HL-60 (cell line): ENCODE data around the gene MRPL46.

Source experiments
- DNase-seq, 2 experiments: peaks; one replicate each; pipeline ENCODE4 v3.0.0-alpha.2; 2010 to 2020; ENCODE audit warnings: low read depth in 1 of 2, low spot score in 1 of 2
- H3K27ac ChIP-seq: fragments of 250-450 bp; sonication (Bioruptor Pico); replicated peaks from 2 replicates; pipeline ENCODE4 v1.5.1; 2020; ENCODE audit warnings: mild to moderate bottlenecking, moderate library complexity
- H3K27me3 ChIP-seq: fragments of 250-450 bp; sonication (Bioruptor Pico); 2 replicates; pipeline ENCODE4 v1.5.1; 2021; ENCODE audit warnings: mild to moderate bottlenecking, moderate library complexity; ENCODE audit not compliant: insufficient read depth, poor library complexity, severe bottlenecking
- H3K4me3 ChIP-seq: replicated peaks from 2 replicates; pipeline ENCODE4 v1.5.1; 2011; ENCODE audit warnings: mild to moderate bottlenecking, control low read depth, low read length; ENCODE audit not compliant: insufficient read depth
- GABPA ChIP-seq: IDR thresholded peaks from 2 replicates; pipeline ENCODE4 v1.6.1; 2012; ENCODE audit warnings: low read depth
- POLR2AphosphoS5 ChIP-seq: IDR thresholded peaks from 2 replicates; pipeline ENCODE4 v1.6.1; 2012; ENCODE audit warnings: low read depth
- SPI1 ChIP-seq: IDR thresholded peaks from 2 replicates; pipeline ENCODE4 v1.6.1; 2012; ENCODE audit warnings: low read depth, mild to moderate bottlenecking, borderline replicate concordance
- TF ChIP-seq, protein P1 (sequence below): IDR thresholded peaks from 2 replicates; pipeline ENCODE4 v1.6.1; 2012; ENCODE audit warnings: low read depth; ENCODE audit not compliant: insufficient replicate concordance
- TF ChIP-seq, protein P2 (sequence below): IDR thresholded peaks from one replicate; pipeline ENCODE4 v1.5.1; 2011; ENCODE audit warnings: low read length, control low read depth, inconsistent platforms; ENCODE audit not compliant: insufficient read depth

The MRPL46 gene

GRCh38 chr15:88428805-88429605, 38.2 kb downstream of the MRPL46 start:
- TF ChIP-seq GABPA = no peak
- DNase-seq = no peak
- H3K27me3 ChIP-seq = peaks cover 2% of the 10 kb centered on the region
- no peak overlapping the region for H3K4me3 ChIP-seq
- no peak overlapping the region for H3K27ac ChIP-seq

GRCh38 chr15:88428053-88428452, 39.1 kb downstream of the MRPL46 start:
- peaks cover 2% of the 10 kb centered on the region for H3K27me3 ChIP-seq
- DNase-seq = no peak
- no peak overlapping the region for H3K27ac ChIP-seq
- TF ChIP-seq, protein P1, sequence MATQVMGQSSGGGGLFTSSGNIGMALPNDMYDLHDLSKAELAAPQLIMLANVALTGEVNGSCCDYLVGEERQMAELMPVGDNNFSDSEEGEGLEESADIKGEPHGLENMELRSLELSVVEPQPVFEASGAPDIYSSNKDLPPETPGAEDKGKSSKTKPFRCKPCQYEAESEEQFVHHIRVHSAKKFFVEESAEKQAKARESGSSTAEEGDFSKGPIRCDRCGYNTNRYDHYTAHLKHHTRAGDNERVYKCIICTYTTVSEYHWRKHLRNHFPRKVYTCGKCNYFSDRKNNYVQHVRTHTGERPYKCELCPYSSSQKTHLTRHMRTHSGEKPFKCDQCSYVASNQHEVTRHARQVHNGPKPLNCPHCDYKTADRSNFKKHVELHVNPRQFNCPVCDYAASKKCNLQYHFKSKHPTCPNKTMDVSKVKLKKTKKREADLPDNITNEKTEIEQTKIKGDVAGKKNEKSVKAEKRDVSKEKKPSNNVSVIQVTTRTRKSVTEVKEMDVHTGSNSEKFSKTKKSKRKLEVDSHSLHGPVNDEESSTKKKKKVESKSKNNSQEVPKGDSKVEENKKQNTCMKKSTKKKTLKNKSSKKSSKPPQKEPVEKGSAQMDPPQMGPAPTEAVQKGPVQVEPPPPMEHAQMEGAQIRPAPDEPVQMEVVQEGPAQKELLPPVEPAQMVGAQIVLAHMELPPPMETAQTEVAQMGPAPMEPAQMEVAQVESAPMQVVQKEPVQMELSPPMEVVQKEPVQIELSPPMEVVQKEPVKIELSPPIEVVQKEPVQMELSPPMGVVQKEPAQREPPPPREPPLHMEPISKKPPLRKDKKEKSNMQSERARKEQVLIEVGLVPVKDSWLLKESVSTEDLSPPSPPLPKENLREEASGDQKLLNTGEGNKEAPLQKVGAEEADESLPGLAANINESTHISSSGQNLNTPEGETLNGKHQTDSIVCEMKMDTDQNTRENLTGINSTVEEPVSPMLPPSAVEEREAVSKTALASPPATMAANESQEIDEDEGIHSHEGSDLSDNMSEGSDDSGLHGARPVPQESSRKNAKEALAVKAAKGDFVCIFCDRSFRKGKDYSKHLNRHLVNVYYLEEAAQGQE = no peak
- no peak for TF ChIP-seq POLR2AphosphoS5
- TF ChIP-seq SPI1 = no peak
- TF ChIP-seq GABPA = no peak
- TF ChIP-seq, protein P2, sequence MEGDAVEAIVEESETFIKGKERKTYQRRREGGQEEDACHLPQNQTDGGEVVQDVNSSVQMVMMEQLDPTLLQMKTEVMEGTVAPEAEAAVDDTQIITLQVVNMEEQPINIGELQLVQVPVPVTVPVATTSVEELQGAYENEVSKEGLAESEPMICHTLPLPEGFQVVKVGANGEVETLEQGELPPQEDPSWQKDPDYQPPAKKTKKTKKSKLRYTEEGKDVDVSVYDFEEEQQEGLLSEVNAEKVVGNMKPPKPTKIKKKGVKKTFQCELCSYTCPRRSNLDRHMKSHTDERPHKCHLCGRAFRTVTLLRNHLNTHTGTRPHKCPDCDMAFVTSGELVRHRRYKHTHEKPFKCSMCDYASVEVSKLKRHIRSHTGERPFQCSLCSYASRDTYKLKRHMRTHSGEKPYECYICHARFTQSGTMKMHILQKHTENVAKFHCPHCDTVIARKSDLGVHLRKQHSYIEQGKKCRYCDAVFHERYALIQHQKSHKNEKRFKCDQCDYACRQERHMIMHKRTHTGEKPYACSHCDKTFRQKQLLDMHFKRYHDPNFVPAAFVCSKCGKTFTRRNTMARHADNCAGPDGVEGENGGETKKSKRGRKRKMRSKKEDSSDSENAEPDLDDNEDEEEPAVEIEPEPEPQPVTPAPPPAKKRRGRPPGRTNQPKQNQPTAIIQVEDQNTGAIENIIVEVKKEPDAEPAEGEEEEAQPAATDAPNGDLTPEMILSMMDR = no peak
- H3K4me3 ChIP-seq = no peak overlapping the region

- no peak for TF ChIP-seq POLR2AphosphoS5
- TF ChIP-seq GABPA = no peak
- TF ChIP-seq, protein P2 = no peak
- no peak for TF ChIP-seq SPI1
- TF ChIP-seq, protein P1 = no peak
- DNase-seq = no peak
- no peak overlapping the region for H3K4me3 ChIP-seq
- H3K27me3 ChIP-seq = peaks cover 2% of the 10 kb centered on the region
- H3K27ac ChIP-seq = no peak overlapping the region
Measured at GRCh38 chr15:88426304-88426703, 40.9 kb downstream of the MRPL46 start.

- Histone ChIP-seq H3K4me3 (no peak overlapping the region), H3K27me3 (peaks cover 2% of the 10 kb centered on the region), H3K27ac (no peak overlapping the region)
- TF ChIP-seq POLR2AphosphoS5 = no peak
- no peak for TF ChIP-seq SPI1
- TF ChIP-seq GABPA = no peak
- TF ChIP-seq, protein P1 = no peak
- TF ChIP-seq, protein P2 = no peak
- no peak for DNase-seq
Measured at GRCh38 chr15:88423331-88423730, 43.9 kb downstream of the MRPL46 start.
